ENCODE data around the gene FASTKD2.

Gene FASTKD2

GRCh38 chr2:206765242-206766056, at the start of gene FASTKD2, which contains the start of gene MDH1B:
Gene FASTKD2, plus strand, starts transcription at chr2:206765606. Its CDS starts 1,088 bp downstream, at chr2:206766694.
Gene MDH1B, minus strand, starts transcription at chr2:206765328. Its CDS starts 57 bp downstream, at chr2:206765271.
- Histone ChIP-seq H3K4me3 (peak within 1 kb of the TSS; percentile 44 to 86 (median 77)), H3K27ac (peak within 1 kb of the TSS; percentile 37 to 97 (median 90))

GRCh38 chr2:206716623-206717022, 48.8 kb upstream of the FASTKD2 start:
- no peak overlapping the region for H3K27ac ChIP-seq

DNA sequence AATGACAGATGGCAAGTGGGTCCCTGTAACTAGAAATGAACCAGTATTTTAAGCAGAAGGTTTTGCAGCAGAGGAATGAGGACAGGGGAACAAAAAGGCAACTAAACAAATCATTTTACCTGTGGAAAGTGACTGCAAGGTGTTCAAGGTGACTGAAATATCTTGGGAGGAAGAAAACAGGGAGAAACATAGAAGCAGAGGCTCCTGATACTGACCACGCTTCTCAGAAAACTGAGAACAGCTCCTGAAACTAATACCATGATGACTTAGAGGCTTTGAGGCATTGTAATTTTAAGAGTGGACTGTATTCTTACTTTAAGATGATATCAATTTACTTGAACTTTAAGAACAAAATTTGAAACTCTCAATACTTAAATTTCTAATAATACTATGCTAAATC, 47.1 kb upstream of the FASTKD2 start, which contains the start of gene DYTN:
Gene DYTN, minus strand, starts transcription at position 101 of the 400 bp plus-strand sequence. CDS start 117 bp downstream, outside the sequence.
- Histone ChIP-seq H3K4me3 (no peak within 1 kb of the TSS), H3K27ac (no peak within 1 kb of the TSS)

More at GRCh38 chr2:206716623-206717022, 48.8 kb upstream of the FASTKD2 start:
- no peak overlapping the region for H3K4me3 ChIP-seq

DNA sequence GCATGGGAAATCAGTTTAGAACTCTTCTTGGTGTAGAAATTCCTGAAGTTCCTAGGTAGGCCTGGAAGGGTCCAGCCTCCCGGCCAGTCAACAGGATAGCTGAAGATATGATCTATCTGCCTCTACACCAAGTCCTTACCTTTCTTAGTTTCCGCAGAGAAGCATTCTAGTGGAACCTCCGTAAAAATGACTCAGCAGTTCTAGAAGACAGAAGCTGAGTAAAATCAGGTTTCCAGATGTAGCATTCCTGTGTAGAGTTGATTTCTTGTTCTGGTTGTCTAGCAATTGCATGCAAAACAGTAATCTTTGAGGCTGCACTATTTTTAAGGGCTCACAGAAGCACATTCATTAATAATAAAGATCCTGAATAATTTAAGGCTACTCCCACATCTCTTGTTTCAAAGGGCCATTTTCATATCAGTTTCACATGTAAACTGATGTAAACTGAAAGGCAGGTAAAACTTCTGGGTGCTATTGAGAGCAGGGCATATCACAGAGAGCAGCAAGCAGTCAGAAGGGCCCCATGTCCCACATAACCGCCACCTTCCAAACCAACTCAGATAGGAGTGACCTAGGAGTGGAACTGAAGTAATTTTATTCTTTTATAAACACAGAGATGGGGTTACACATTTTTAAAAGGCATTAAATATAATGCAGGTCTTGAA, 44.0 kb upstream of the FASTKD2 start:
- H3K4me3 ChIP-seq, result no peak overlapping the region
- no peak overlapping the region for H3K27ac ChIP-seq

DNA sequence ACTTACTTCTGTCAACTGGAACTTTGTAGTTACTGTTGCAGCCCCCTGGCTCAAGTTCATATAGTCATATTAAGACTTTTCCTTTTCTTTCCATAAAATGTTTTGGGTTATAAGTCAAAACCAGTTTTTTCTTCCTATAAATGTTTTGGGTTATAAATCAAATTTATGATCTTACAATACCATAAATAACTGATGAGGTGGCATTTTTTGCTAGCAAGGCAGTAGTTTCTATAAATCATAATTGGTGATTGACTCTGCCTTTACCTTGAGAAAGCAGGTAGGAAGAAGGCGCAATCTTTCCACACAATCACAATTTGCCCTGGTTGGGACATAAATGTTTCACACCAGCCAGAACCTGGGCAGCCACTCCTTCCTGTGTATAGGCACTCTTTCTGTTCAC, 42.1 kb upstream of the FASTKD2 start:
- Histone ChIP-seq H3K27ac (no peak overlapping the region), H3K4me3 (no peak overlapping the region)

- Histone ChIP-seq H3K27ac (no peak overlapping the region), H3K4me3 (no peak overlapping the region)
These were observed 38.1 kb upstream of the FASTKD2 start for GRCh38 chr2:206727287-206727686.

GRCh38 chr2:206728277-206729199, 36.9 kb upstream of the FASTKD2 start:
- Histone ChIP-seq H3K27ac (no peak overlapping the region), H3K4me3 (no peak overlapping the region)

DNA sequence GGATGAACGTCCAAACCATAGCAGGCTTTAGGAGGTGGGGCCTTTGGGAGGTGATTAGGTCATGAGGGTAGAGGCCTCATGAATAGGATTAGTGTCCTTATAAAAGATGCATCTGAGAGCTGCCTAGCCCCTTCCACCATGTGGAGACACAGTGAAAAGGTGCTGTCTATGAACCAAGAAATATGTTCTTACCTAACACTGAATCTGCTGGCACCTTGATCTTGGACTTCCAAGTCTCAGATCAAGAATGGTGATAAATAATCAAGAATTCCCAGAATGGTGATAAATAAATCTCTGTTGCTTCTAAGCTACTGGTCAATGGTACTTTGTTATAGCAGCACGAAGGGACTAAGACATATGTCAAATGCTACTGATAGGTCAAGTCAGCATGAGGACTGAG, 32.1 kb upstream of the FASTKD2 start:
- Histone ChIP-seq H3K27ac (no peak overlapping the region), H3K4me3 (no peak overlapping the region)

DNA sequence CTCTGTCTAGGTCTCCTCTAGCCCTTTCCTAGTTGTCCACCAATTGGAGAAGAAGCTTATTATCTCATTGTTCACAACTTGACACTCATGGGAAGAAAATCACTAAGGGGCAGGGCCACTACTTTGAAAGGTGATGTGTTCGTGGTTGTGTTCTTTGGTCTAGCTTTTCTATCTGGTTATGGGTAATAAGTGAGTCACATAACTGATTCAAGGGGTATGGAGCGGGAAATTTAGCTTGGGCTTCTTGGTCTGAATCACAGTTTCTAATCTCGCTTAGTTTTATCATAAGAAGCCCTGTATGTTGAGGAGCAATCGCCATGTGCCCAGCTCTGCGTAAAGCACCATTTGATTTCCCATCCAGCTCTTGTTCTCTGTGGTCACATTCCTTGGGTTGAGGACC, 28.5 kb upstream of the FASTKD2 start:
- Histone ChIP-seq H3K4me3 (no peak overlapping the region), H3K27ac (no peak overlapping the region)

GRCh38 chr2:206739271-206739670, 26.1 kb upstream of the FASTKD2 start:
- no peak overlapping the region for H3K27ac ChIP-seq

GRCh38 chr2:206740800-206741199, 24.6 kb upstream of the FASTKD2 start:
- H3K4me3 ChIP-seq, result no peak overlapping the region
- H3K27ac ChIP-seq, result no peak overlapping the region

More at GRCh38 chr2:206739271-206739670, 26.1 kb upstream of the FASTKD2 start:
- H3K4me3 ChIP-seq, result no peak overlapping the region

- Histone ChIP-seq H3K27ac (no peak overlapping the region), H3K4me3 (no peak overlapping the region)
These were observed 8.6 kb upstream of the FASTKD2 start for GRCh38 chr2:206756816-206757215.

DNA sequence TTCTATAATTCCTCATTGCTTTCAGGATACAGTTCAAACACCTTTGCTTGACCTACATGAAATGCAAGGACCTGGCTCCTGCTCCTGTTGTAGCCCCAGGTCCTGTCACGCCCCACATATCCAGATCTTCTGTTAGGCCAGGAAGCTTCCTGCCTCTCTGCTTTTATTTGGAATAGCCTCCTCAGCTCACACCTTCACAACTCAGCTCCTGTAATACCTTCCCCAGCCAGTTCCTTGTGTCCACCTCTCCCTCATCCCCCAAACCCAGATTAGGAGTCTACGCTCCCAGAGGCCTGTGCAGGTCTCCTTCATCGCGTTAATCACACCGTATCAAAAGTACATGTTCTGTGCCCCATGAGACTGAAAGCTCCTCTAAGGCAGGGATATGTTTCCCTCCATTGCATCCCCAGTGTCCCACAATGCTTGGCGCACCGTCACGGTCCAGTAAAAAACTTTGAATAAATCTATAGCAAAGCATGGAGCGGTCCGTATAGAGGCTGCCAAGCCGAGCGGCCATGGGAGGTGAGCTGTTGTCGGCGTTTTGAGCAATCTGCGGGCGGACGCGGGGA, 649 bp upstream of the FASTKD2 start:
- Histone ChIP-seq H3K4me3 (peak overlapping the region; percentile 44 to 86 (median 77)), H3K27ac (peak overlapping the region in 20 of 21 experiments; percentile 78 to 97 (median 90))

- Histone ChIP-seq H3K4me3 (peak overlapping the region; percentile 44 to 86 (median 77)), H3K27ac (peak overlapping the region; percentile 37 to 97 (median 90))
These were observed 888 bp downstream of the FASTKD2 start for GRCh38 chr2:206766057-206766930.

DNA sequence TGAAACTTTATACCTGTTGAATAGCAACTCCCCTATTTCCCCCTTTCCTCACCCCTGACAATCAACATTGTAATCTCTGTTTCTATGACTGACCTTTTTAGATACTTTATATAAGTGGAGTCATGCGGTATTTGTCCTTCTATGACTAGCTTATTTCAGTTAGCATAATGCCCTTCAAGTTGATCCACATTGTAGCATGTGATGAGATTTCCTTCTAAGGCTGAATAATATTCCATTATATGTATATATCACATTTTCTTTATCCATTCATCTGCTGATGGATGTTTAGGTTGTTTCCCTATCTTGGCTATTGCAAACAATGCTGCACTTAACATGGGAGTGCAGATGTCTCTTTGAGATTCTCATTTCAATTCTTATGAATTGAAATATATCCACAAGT, 9.5 kb downstream of the FASTKD2 start:
- no peak overlapping the region for H3K27ac ChIP-seq

GRCh38 chr2:206776432-206776831, 11.0 kb downstream of the FASTKD2 start:
- Histone ChIP-seq H3K4me3 (no peak overlapping the region), H3K27ac (no peak overlapping the region)

More for the DNA sequence above, 9.5 kb downstream of the FASTKD2 start:
- no peak overlapping the region for H3K4me3 ChIP-seq

DNA sequence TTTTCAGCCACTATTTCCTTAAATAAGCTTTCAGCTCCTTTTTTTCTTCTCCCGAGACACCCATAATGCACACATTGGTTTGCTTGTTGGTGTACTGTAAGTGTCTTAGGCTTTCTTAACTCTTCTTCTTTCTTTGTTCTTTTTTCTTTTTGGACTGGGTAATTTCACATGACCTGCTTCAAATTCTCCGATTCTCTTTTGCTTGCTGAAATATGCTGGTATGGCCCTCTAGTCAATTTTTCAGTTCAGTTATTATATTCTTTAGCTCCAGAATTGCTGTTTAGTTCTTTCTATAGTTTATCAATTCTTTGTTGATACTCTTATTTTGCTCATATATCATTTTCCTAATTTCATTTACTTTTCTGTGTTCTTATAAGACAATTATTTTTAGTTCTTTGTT, 15.3 kb downstream of the FASTKD2 start:
- H3K27ac ChIP-seq, result no peak overlapping the region
- no peak overlapping the region for H3K4me3 ChIP-seq

DNA sequence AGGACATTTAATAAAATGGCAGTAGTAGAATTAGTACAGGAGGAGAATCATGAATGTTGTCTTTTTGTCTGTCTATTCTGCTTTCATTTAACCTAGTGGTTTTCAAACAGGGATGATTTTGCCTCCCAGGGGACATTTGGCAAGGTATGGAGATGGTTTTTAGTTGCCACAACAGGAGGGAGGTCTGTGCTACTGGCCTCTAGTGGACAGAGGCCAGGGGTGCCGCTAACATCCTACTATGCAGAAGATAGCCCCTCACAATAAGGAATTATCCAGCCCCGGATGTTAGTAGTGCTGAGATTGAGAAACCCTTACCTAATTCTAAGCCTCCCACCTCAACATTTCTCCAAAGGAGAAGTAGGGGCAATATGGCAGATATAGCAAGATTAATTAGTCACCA, 18.3 kb downstream of the FASTKD2 start:
- Histone ChIP-seq H3K27ac (no peak overlapping the region), H3K4me3 (no peak overlapping the region)

All from skin epidermis (tissue), 12 donors.